Panc1 (cell line): ENCODE data around the gene KCNK2.

ENCODE experiments used
- CTCF ChIP-seq: fragments of 450-650 bp; IDR thresholded peaks from 2 replicates; pipeline ENCODE4 v1.5.1; 2017; ENCODE audit warnings: mild to moderate bottlenecking
- POLR2AphosphoS5 ChIP-seq: IDR thresholded peaks from 2 replicates; pipeline ENCODE4 v1.6.1; 2012; ENCODE audit warnings: mild to moderate bottlenecking, low read depth, low read length, moderate library complexity
- REST ChIP-seq, 2 experiments: IDR thresholded peaks; 2 replicates each; pipeline ENCODE4 v1.6.1; 2011 to 2012; ENCODE audit warnings: low read depth in 2 of 2, control low read depth in 1 of 2, low read length in 1 of 2, mild to moderate bottlenecking in 1 of 2, moderate library complexity in 1 of 2; ENCODE audit not compliant: insufficient read depth in 1 of 2
- SIN3A ChIP-seq: IDR thresholded peaks from 2 replicates; pipeline ENCODE4 v1.6.1; 2012; ENCODE audit warnings: low read depth, mild to moderate bottlenecking, low read length, moderate library complexity, borderline replicate concordance; ENCODE audit not compliant: insufficient read depth
- TCF7L2 ChIP-seq: IDR thresholded peaks from 2 replicates; pipeline ENCODE4 v1.6.1; 2011; ENCODE audit warnings: mild to moderate bottlenecking, low read depth, low read length, inconsistent platforms

GRCh38 chr1:215188302-215188950 is 105.9 kb downstream of the KCNK2 start:
- no peak for TF ChIP-seq CTCF
- no peak for TF ChIP-seq TCF7L2
- TF ChIP-seq REST (IDR thresholded peaks at IDR 0.05; ENCODE audit: insufficient read depth in 1 of 2, low read depth in 2 of 2, low read length in 1 of 2), result no peak
- no peak for TF ChIP-seq SIN3A
- TF ChIP-seq POLR2AphosphoS5, result no peak
